ENCODE data around the gene PSORS1C2. TPM values are rescaled to one million over a fixed set of nuclear protein-coding genes. Genes with fewer than 3 reads are reported as not detected.

PSORS1C2 gene
- total RNA-seq, 1 experiment from 2014 or later: not detected

DNA sequence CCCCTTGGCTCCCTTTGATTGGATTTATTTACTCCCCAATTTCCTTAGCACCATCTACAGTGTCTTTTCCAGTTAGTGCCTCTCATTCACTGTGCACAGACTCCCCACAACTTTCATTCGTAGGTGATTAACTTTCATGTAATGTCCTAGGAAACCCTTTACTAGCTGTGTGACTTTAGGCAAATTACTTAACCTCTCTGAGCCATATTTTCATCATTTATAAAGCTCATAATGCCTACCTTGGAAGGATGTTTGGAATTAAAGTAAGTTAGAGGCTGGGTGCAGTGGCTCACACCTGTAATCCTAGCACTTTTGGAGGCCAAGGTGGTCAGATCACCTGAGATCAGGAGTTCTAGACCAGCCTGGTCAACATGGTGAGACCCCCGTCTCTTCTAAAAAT is 46.6 kb downstream of the PSORS1C2 start:
- DNase-seq (ENCODE audit: low spot score): no peak
- TF ChIP-seq, protein P1, sequence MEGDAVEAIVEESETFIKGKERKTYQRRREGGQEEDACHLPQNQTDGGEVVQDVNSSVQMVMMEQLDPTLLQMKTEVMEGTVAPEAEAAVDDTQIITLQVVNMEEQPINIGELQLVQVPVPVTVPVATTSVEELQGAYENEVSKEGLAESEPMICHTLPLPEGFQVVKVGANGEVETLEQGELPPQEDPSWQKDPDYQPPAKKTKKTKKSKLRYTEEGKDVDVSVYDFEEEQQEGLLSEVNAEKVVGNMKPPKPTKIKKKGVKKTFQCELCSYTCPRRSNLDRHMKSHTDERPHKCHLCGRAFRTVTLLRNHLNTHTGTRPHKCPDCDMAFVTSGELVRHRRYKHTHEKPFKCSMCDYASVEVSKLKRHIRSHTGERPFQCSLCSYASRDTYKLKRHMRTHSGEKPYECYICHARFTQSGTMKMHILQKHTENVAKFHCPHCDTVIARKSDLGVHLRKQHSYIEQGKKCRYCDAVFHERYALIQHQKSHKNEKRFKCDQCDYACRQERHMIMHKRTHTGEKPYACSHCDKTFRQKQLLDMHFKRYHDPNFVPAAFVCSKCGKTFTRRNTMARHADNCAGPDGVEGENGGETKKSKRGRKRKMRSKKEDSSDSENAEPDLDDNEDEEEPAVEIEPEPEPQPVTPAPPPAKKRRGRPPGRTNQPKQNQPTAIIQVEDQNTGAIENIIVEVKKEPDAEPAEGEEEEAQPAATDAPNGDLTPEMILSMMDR (conservative IDR thresholded peaks at IDR 0.05; ENCODE audit: low read depth, low read length): no peak
- no peak for TF ChIP-seq EZH2 (IDR thresholded peaks at IDR 0.05; ENCODE audit: borderline replicate concordance, low read depth, low read length, poor library complexity, severe bottlenecking)
- no TSS peak for BruUV-seq (replicated peaks)
- no peak overlapping the region for H3K27ac ChIP-seq (ENCODE audit: low read depth, low read length, poor library complexity, severe bottlenecking)
- H3K27me3 ChIP-seq (replicated peaks; ENCODE audit: insufficient read depth, low read depth, low read length, poor library complexity): no peaks in the 10 kb centered on the region
- H3K36me3 ChIP-seq (ENCODE audit: insufficient read depth, low read length, poor library complexity, severe bottlenecking): no peaks in the 10 kb centered on the region
- ChIA-PET POLR2A (ENCODE audit: low non-redundant PET) (no interaction called here), CTCF (no interaction called here)
- no peaks in the 10 kb centered on the region for H3K9me3 ChIP-seq (ENCODE audit: low read depth, low read length, poor library complexity, severe bottlenecking)
- peaks cover 12% of the 10 kb centered on the region for H3K4me1 ChIP-seq (ENCODE audit: insufficient read depth, low read length, poor library complexity, severe bottlenecking)
- intact Hi-C loops (cut with micrococcal nuclease; ENCODE audit: unreplicated experiment): no loop called here
- H3K4me3 ChIP-seq (ENCODE audit: low read depth, low read length, poor library complexity, severe bottlenecking): no peak overlapping the region

DNA sequence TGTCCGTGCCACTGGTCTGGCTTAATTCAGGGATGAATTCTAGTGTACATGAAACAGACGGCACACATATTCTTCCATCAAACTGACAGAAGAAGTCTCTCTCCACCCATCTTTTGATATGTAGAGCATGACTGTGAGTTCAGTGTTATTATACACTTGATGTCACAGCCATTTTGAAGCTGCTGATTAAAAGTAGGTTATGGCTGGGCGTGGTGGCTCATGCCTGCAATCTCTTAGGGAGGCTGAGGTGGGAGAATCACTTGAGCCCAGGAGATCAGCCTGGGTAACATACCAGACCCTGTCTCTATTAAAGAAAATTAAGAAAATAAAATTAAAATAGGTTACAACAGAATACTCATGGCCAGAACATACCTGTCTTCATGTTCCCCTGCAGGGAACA is 47.2 kb downstream of the PSORS1C2 start:
- intact Hi-C loops (cut with micrococcal nuclease; ENCODE audit: unreplicated experiment): no loop called here
- Histone ChIP-seq H3K4me1 (ENCODE audit: insufficient read depth, low read length, poor library complexity, severe bottlenecking) (peaks cover 18% of the 10 kb centered on the region), H3K4me3 (ENCODE audit: low read depth, low read length, poor library complexity, severe bottlenecking) (no peak overlapping the region), H3K9me3 (ENCODE audit: low read depth, low read length, poor library complexity, severe bottlenecking) (no peaks in the 10 kb centered on the region), H3K27me3 (replicated peaks; ENCODE audit: insufficient read depth, low read depth, low read length, poor library complexity) (no peaks in the 10 kb centered on the region), H3K27ac (ENCODE audit: low read depth, low read length, poor library complexity, severe bottlenecking) (no peak overlapping the region), H3K36me3 (ENCODE audit: insufficient read depth, low read length, poor library complexity, severe bottlenecking) (no peaks in the 10 kb centered on the region)
- ChIA-PET CTCF (no interaction called here), POLR2A (ENCODE audit: low non-redundant PET) (no interaction called here)
- no peak for TF ChIP-seq EZH2 (IDR thresholded peaks at IDR 0.05; ENCODE audit: borderline replicate concordance, low read depth, low read length, poor library complexity, severe bottlenecking)
- TF ChIP-seq, protein P1 (conservative IDR thresholded peaks at IDR 0.05; ENCODE audit: low read depth, low read length): no peak
- no peak for DNase-seq (ENCODE audit: low spot score)
- BruUV-seq (replicated peaks): no TSS peak

DNA sequence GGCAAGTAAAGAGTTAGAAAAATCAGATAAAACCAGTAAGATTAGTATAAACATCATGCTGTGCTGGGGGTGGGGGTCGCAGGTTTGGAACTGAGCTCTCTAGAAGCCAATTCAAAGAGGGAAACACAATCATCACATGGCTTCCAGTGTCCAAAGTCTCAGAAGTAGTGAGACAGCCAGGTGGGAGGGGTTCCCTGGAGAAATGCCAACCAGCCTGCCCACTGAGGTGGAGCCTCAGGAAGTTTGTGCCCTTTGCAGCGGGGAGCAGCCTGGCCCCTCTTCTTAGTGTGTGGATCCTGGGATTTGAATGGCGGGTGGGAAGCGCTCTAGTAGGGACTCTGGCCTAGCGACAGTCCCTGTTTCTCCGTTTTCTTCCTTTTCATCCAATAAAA is 47.9 kb downstream of the PSORS1C2 start:
- no peak overlapping the region for H3K27ac ChIP-seq (ENCODE audit: low read depth, low read length, poor library complexity, severe bottlenecking)
- H3K9me3 ChIP-seq (ENCODE audit: low read depth, low read length, poor library complexity, severe bottlenecking): no peaks in the 10 kb centered on the region
- no peak for TF ChIP-seq EZH2 (IDR thresholded peaks at IDR 0.05; ENCODE audit: borderline replicate concordance, low read depth, low read length, poor library complexity, severe bottlenecking)
- TF ChIP-seq, protein P1 (conservative IDR thresholded peaks at IDR 0.05; ENCODE audit: low read depth, low read length): no peak
- no peak for DNase-seq (ENCODE audit: low spot score)
- no peaks in the 10 kb centered on the region for H3K27me3 ChIP-seq (replicated peaks; ENCODE audit: insufficient read depth, low read depth, low read length, poor library complexity)
- no peak overlapping the region for H3K4me3 ChIP-seq (ENCODE audit: low read depth, low read length, poor library complexity, severe bottlenecking)
- peaks cover 20% of the 10 kb centered on the region for H3K4me1 ChIP-seq (ENCODE audit: insufficient read depth, low read length, poor library complexity, severe bottlenecking)
- ChIA-PET POLR2A (ENCODE audit: low non-redundant PET) (no interaction called here), CTCF (no interaction called here)
- no peaks in the 10 kb centered on the region for H3K36me3 ChIP-seq (ENCODE audit: insufficient read depth, low read length, poor library complexity, severe bottlenecking)
- intact Hi-C loops (cut with micrococcal nuclease; ENCODE audit: unreplicated experiment): no loop called here
- BruUV-seq (replicated peaks): no TSS peak
